Stimulated activated CD8-positive, alpha-beta memory T cell treated with anti-CD3 and anti-CD28 coated beads, Interleukin-15, amount 100 ng/mL, for 24 hours (primary cell): ENCODE data around the gene GARIN3.
A peak's percentile ranks its signal among the peaks of the same experiment; 100 is the strongest.

Experiments used
- DNase-seq: peaks from one replicate; pipeline ENCODE4 v3.0.0-alpha.2; 2020; ENCODE audit warnings: low read depth

Gene GARIN3

DNA sequence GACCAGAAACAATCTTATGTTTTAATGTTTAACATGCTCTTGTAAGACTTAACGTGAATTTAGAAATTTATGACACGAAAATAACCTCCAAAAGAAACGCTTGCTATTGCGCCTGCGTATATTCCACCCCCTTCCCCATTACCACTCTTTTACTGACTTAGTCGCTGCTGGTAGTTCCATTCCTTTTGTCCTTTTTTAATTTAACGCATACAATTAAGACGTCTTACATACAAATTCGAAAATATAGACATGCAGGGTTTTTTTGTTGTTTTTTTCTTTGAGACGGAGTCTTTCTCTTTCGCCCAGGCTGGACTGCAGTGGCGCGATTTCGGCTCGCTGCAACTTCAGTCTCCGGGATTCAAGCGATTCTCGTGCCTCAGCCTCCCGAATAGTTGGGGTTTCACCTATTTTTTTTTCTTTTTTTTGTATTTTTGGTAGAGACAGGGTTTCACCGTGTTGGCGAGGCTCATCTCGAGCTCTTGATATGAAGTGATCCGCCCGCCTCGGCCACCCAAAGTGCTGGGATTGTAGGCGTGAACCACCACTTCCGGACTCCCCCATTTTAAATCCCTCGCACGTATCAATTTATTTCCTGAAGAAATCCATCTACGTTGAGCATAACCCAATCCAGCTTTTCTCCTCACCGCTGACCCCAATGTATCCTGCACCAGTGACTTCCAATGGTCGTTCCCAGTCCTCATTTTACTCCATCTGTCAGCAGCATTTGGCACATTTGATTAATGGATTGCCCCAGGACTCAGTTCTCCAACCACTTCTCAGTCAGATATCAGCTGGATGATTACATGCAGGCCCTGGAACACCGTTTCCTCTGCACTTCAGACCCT lies 22.7 kb downstream of the GARIN3 start:
- no peak for DNase-seq

DNA sequence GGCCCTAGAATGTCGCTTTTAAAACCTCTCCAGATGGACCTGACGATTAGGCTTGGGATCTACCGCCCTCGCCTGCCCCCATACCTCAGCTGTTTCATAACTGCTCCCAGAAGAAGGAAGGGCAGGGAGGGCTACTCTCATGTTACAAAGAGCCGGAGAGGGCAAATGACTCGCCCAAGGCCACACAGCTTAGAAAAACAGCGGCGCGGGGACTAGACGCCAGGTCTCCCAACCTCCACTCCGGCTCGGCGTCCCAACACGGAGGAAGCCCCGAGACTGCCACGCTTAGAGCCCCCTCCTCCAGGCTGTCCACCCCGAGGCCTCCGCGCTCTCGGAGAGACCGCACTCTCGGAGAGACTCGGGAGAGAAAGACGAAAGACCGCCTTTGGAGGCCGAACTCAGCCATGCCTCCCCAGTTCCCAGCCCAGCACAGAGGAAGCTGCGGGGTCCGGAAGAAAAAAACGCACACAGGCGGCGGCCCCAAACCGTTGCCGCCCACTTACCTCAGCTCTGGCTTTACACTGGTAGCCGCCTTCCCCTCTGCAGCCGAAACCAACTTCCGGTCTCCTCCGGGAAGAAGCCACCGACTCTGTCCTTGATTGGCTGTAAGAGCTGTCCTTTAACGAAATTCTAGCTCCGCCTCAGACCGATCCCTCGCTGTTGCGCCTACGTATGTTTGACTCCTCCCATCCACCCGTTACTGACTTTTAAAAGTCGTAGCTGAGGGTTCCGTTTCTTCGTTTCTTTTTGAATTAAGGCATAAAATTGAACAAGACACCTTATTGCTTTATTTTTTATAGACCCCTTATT lies 23.5 kb downstream of the GARIN3 start, which contains the start of gene MED7:
Gene MED7 (minus strand): TSS at position 549 of the 810 bp plus-strand sequence. CDS start 3,434 bp downstream, outside the sequence.
- DNase-seq = peak; percentile 55

DNA sequence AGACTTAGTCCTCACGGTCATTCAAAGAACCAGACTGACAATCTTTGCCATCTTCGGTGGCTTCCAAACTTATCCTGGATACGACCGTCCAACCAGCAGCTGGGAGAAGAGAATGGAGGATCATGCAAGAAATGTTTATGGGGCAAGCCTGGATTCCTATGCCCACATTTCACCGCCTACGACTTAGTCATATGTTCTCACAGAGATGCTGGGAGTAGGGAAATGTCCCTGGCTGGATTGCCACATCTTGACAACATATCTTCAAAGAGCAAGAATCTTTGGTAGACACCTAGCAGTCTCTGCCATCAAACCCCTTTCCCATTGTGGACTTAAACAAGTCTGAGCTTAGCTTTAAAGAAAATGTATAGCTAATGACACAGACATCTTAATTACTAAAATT lies 28.4 kb downstream of the GARIN3 start:
- no peak for DNase-seq

DNA sequence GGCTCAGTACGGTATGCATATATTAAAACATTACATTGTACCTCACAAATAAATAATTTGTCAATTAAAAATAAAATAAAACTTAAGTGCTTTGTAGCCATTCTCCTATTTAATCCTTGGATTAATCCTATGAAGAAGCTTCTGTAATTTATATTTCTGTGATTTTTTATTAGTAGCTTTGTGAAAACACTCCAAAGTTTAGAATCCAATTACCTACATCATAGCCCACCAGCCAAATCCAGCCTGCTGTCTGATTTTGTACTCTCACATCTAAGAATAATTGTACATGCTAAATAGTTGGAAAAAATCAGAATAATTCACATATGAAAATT lies 33.8 kb downstream of the GARIN3 start:
- no peak for DNase-seq

DNA sequence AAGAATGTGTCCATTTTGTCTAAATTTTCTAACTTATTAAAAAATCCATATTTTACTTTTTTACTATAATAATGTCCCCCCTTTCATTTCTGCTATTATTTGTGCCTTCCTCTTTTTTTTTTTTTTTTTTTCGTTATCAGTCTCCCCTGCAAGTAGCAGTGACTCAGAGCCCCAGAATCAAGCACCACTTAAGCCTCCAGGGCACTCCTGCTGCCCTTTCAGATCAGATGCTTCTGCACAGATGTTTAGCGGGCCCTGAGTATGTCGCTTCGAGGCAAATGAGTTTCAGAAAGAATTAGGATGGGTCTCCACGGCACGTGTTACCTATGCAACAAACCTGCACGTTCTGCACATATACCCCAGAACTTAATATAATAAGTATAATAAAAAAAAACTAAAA lies 35.1 kb downstream of the GARIN3 start:
- DNase-seq = no peak

DNA sequence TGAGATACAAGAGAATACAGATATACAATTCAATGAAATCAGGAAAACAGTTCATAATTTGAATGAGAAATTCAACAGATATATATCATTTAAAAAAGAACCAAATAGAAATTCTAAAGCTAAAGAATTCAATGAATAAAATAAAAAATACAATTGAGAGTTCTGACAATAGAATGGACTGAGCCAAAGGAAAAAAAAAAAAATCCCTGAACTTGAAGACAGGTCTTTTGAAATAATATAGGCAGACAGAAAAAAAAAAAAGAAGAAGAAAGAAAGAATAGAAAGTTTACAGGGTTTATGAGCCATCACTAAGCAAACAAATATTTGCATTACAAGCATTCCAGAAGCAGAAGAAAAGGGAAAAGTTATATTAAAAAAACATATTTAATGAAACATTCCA lies 44.4 kb downstream of the GARIN3 start:
- DNase-seq = no peak

DNA sequence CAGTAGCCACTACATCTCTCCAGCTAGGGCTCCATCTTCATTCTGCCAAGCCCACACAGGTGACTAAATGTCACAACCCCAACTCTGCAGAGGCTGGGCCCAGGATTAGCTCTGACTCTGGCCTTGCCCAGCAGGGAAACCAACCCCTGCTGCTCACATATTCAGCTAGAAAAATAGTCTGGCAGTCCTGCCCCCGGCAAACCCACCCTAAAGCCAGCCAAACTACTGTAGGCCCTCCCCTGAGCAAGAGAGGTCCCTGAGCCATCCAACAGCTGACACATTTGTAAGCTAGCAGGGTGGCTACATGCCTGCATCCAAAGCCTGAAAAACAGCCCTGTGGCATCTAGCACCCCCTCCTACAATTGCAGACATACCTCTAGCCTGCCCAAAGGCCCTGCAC lies 46.0 kb downstream of the GARIN3 start:
- no peak for DNase-seq

DNA sequence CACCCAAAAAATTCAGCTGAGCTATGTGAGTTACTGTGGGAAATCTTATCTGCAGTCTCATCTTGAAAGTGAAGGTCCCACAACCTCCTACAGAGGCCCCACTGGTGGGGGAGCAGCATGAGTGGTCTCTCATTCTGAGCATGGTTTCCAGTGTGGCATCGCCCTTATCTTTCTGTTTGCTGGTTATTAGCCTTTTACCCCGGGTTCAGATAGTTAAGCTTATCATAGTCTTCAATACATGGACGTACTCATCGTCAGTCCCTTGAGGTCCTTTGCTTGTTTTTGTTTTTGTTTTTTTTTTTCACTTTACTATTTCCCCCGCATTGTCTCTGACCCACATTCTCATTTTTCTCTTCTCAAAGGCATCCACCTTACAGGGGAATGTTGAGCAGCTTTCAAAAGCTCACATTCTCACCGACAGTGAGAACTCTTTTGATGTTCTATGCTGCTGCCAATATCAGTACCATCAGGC lies 49.5 kb downstream of the GARIN3 start:
- no peak for DNase-seq

DNA sequence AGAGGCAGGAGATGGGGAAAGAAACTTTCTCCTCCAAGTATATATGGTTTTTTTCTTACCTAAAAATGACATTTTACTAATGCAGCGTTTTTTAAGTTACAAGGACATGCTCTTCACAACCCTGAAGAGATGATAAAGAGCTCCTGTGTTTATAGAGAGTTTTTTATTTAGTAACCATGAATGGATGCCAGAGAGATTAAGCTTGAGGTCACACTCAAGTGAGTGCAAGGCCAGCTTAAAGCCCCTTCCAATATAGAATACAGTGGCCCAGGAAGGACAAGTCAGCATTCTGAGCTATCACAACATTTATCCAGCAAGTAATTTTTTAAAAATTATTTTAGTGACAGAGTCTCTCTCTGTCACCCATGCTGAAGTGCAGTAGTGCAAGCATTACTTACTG lies 50.6 kb downstream of the GARIN3 start:
- DNase-seq = no peak

DNA sequence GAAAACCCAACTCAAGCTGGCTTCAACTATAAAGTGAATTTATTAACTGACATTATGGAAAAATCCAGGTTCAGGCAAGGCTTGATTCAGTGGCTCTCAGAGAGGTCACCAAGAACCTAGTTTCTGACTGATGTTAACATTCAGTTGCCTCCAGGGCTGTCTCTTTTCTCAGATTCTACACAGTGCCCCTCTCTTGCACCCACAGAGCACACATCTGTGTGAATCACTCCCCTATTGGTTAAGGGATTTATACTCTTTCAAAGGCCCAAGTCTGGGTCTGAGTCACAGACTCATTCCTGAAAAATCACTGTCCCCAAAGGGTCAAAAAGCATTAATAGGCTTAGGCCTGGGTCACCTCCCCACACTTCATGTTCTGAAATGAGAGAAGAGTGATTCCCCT lies 51.1 kb downstream of the GARIN3 start:
- DNase-seq = no peak

DNA sequence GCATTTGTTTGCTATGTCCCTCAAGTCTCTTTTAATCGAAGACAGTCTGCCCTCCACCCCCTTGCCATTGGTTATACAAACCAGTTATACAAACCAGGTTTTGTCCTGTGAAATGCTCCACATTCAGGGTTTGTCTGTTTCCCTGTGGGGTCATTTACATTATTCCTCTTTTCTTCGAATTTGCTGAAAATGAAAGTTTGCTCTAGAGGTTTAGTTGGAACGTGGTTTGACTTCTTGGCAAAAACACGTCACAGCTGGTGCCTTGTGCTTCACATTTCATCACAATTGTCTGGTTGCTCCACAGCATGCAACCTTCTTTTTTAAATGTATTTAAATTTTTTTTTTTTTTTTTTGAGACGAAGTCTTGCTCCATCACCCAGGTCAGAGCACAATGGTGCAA lies 53.1 kb downstream of the GARIN3 start:
- no peak for DNase-seq
